HepG2 (cell line): ENCODE results near the gene CX3CR1. TPM values are rescaled to one million over a fixed set of nuclear protein-coding genes. Genes with fewer than 3 reads are reported as not detected.
A peak's percentile ranks its signal among the peaks of the same experiment; 100 is the strongest.

ENCODE experiments used
- ATAC-seq: fragments of 200-7000 bp; cut with Tn5 transposase; 3 replicates; pipeline ENCODE4 v1.9.1; 2020; ENCODE audit warnings: mild to moderate bottlenecking, moderate library complexity
- BruUV-seq: library from RNA; stranded (reverse); fragments of 400-500 nt; replicated peaks from 2 replicates; lab custom pipeline; 2021; lab: Mats Ljungman, UMichigan
- CTCF ChIA-PET: fragments of 300-600 bp; formaldehyde crosslinking; extraction: SDS; loops from one replicate; lab custom pipeline; 2021; ENCODE audit warnings: low total read pairs, inconsistent platforms, low intra/inter-chr PET ratio; lab: Yijun Ruan, JAX
- POLR2A ChIA-PET: fragments of 350-600 bp; sonication (Branson Sonifier 250); formaldehyde crosslinking; loops from one replicate; lab custom pipeline; 2020; ENCODE audit warnings: antibody characterized with exemption, inconsistent platforms; lab: Yijun Ruan, JAX
- DNase-seq: peaks from one replicate; pipeline ENCODE4 v3.0.0-alpha.2; 2015; ENCODE audit warnings: low spot score
- FAIRE-seq: peaks from 3 replicates; lab custom pipeline; 2011; peaks lifted over from hg19 to GRCh38; lab: Jason Lieb, UNC
- H2AFZ ChIP-seq: one replicate; pipeline ENCODE4 v1.6.1; 2011; ENCODE audit warnings: low read length, inconsistent platforms
- H3K27ac ChIP-seq: fragments of 300-600 bp; 3 replicates; pipeline ENCODE4 v1.8.0; 2011; ENCODE audit warnings: mixed run types, mild to moderate bottlenecking, mixed read lengths, low read length, inconsistent platforms; ENCODE audit not compliant: insufficient read depth; ENCODE audit errors: extremely low read length
- H3K27me3 ChIP-seq, 2 experiments: fragments of 200-600 bp in 1 of 2; 2 replicates in 1 of 2; 3 replicates in 1 of 2; pipeline versions ENCODE4 v1.6.0 to v1.8.0; 2011; ENCODE audit warnings: low read length in 2 of 2, mild to moderate bottlenecking in 2 of 2, moderate library complexity in 2 of 2, inconsistent platforms in 1 of 2; ENCODE audit not compliant: insufficient read depth in 2 of 2, control insufficient read depth in 1 of 2
- H3K36me3 ChIP-seq, 2 experiments: fragments of 200-600 bp in 1 of 2; replicated peaks in 1 of 2; 2 replicates in 1 of 2; 3 replicates in 1 of 2; pipeline versions ENCODE4 v1.5.1 to v1.8.0; 2011; ENCODE audit warnings: low read length in 2 of 2, inconsistent platforms in 1 of 2; ENCODE audit not compliant: insufficient read depth in 2 of 2, control insufficient read depth in 1 of 2
- H3K4me1 ChIP-seq: 2 replicates; pipeline ENCODE4 v1.5.1; 2012; ENCODE audit warnings: low read length, inconsistent platforms; ENCODE audit not compliant: insufficient read depth
- H3K4me2 ChIP-seq: 2 replicates; pipeline ENCODE4 v1.6.0; 2011; ENCODE audit warnings: low read depth, low read length, inconsistent platforms
- H3K4me3 ChIP-seq, 3 experiments: fragments of 200-600 bp in 1 of 3; sonication (generic), shearing (Covaris generic) in 1 of 3; replicated peaks in 1 of 3; 2 replicates each; pipeline ENCODE4 v1.5.1; 2011 to 2016; ENCODE audit warnings: low read length in 3 of 3, inconsistent platforms in 2 of 3, low read depth in 2 of 3, mild to moderate bottlenecking in 2 of 3, control low read depth in 1 of 3, mixed read lengths in 1 of 3; ENCODE audit not compliant: insufficient read depth in 1 of 3
- H3K79me2 ChIP-seq: one replicate; pipeline ENCODE4 v1.6.1; 2011; ENCODE audit warnings: low read length, inconsistent platforms; ENCODE audit not compliant: insufficient read depth
- H3K9ac ChIP-seq: 2 replicates; pipeline ENCODE4 v1.6.0; 2011; ENCODE audit warnings: mild to moderate bottlenecking, low read depth, low read length, inconsistent platforms; ENCODE audit not compliant: insufficient read depth
- H3K9me3 ChIP-seq: 2 replicates; pipeline ENCODE4 v1.5.1; 2012; ENCODE audit warnings: mild to moderate bottlenecking, low read length
- H4K20me1 ChIP-seq: 2 replicates; pipeline ENCODE4 v1.6.0; 2011; ENCODE audit warnings: inconsistent platforms, mild to moderate bottlenecking, low read length, moderate library complexity; ENCODE audit not compliant: insufficient read depth
- ARID4A ChIP-seq: sonication (generic); formaldehyde crosslinking; IDR thresholded peaks from 2 replicates; pipeline ENCODE4 v1.5.0; 2020; ENCODE audit warnings: mild to moderate bottlenecking, missing genetic modification reagents, borderline replicate concordance
- CAMTA2 ChIP-seq: sonication (generic); formaldehyde crosslinking; IDR thresholded peaks from 2 replicates; pipeline ENCODE4 v1.4.0; 2020; ENCODE audit warnings: mild to moderate bottlenecking, missing genetic modification reagents, borderline replicate concordance
- FOXO4 ChIP-seq: sonication (generic); formaldehyde crosslinking; conservative IDR thresholded peaks from 2 replicates; pipeline ENCODE4 v1.8.1; 2023; ENCODE audit warnings: missing genetic modification reagents
- GATAD2A ChIP-seq: IDR thresholded peaks from 2 replicates; pipeline ENCODE4 v1.6.1; 2016
- NR2F6 ChIP-seq, 2 experiments: IDR thresholded peaks; 2 replicates each; pipeline ENCODE4 v1.6.1; 2016; ENCODE audit warnings: antibody characterized with exemption in 1 of 2, mild to moderate bottlenecking in 1 of 2
- PHF5A ChIP-seq: IDR thresholded peaks from one replicate; pipeline ENCODE4 v1.6.1; 2018; ENCODE audit warnings: low read depth, missing genetic modification reagents; ENCODE audit not compliant: unreplicated experiment
- SPEN ChIP-seq: sonication (generic); formaldehyde crosslinking; IDR thresholded peaks from 2 replicates; pipeline ENCODE4 v1.5.1; 2020; ENCODE audit warnings: low read depth, mild to moderate bottlenecking, missing genetic modification reagents
- WGBS: methylation state at CpG from one replicate; pipeline ENCODE4 v1.1.6; 2017; ENCODE audit warnings: low lambda C conversion rate; 5-methylcytosine and 5-hydroxymethylcytosine counted together
- in situ Hi-C: cut with HindIII; loops from 2 replicates; pipeline ENCODE4 v1.10.0; 2017; ENCODE audit warnings: low pct_unique_long_range_greater_than_20kb; ENCODE audit not compliant: extremely low pct_ligation_motif_present
- intact Hi-C: fragments of 100-400 bp; cut with micrococcal nuclease; formaldehyde crosslinking; loops from one replicate; pipeline ENCODE4 v1.10.0; 2022; ENCODE audit not compliant: unreplicated experiment
- polyA plus RNA-seq, 8 experiments: library from polyadenylated mRNA; depleted of rRNA in 3 of 8; stranded (reverse) in 7 of 8; unstranded in 1 of 8; fragments of >200 nt; fragmentation: Illumina TruSeq in 4 of 8; extraction: Trizol in 4 of 8; gene quantifications; 2 replicates each; pipeline versions ENCODE4 v1.2.1 to v1.2.3, GENCODE V29; 2011 to 2016; ENCODE audit warnings: low read depth in 4 of 8, missing spikeins in 1 of 8, mixed read lengths in 1 of 8; ENCODE audit not compliant: insufficient read depth in 1 of 8
- total RNA-seq, 5 experiments: library from RNA; depleted of rRNA; stranded (reverse); fragments of >200 nt; fragmentation: Illumina TruSeq; extraction: Trizol; gene quantifications; 2 replicates each; pipeline ENCODE4 v1.2.3, GENCODE V29; 2016; ENCODE audit warnings: low read depth in 1 of 5

Gene CX3CR1
- total and polyA plus RNA-seq, 2 of the 13 experiments (the other 11 are each of a cell fraction or from before 2014, with no cell fraction given), result not detected

GRCh38 chr3:39295184-39295775 is 15.4 kb upstream of the CX3CR1 start:
- no TSS peak for BruUV-seq
- POLR2A ChIA-PET, result no interaction called here

GRCh38 chr3:39294446-39295183 is 14.8 kb upstream of the CX3CR1 start:
- POLR2A ChIA-PET, result no interaction called here
- CTCF ChIA-PET, result no interaction called here

More at GRCh38 chr3:39295184-39295775, 15.4 kb upstream of the CX3CR1 start:
- in situ Hi-C loops, result no loop called here
- Histone ChIP-seq H3K27me3 (peaks cover 0 to 1% of the 10 kb centered on the region in 2 experiments; a peak in 2 of 5 replicates), H3K4me3 (no peak overlapping the region), H3K27ac (no peak overlapping the region), H3K4me2 (peak overlapping the region; percentile 40), H4K20me1 (no peaks in the 10 kb centered on the region), H3K4me1 (peaks cover 59% of the 10 kb centered on the region), H2AFZ (no peak overlapping the region), H3K9me3 (peaks cover 18% of the 10 kb centered on the region), H3K79me2 (no peaks in the 10 kb centered on the region), H3K9ac (no peak overlapping the region), H3K36me3 (no peaks in the 10 kb centered on the region)
- ATAC-seq (no peak), FAIRE-seq (no peak), DNase-seq (no peak)
- intact Hi-C loops, result no loop called here
- TF ChIP-seq GATAD2A (CRISPR knock-in tag), result no peak
- TF ChIP-seq PHF5A, result no peak
- CTCF ChIA-PET, result no interaction called here
- WGBS, result 41% methylated on average over 4 of the region's 5 CpGs

More at GRCh38 chr3:39294446-39295183, 14.8 kb upstream of the CX3CR1 start:
- no TSS peak for BruUV-seq
- intact Hi-C loops (no loop called here), in situ Hi-C loops (no loop called here)
- Histone ChIP-seq H3K4me1 (peaks cover 63% of the 10 kb centered on the region), H3K4me2 (peak overlapping the region; percentile 40), H3K79me2 (no peaks in the 10 kb centered on the region), H3K9me3 (peaks cover 12% of the 10 kb centered on the region), H3K36me3 (no peaks in the 10 kb centered on the region)
- DNase-seq, result no peak
- TF ChIP-seq CAMTA2 (CRISPR knock-in tag) (no peak), SPEN (no peak), ARID4A (CRISPR knock-in tag) (0 out of 2 replicates have a peak, but pooled peaks have one; percentile 19), NR2F6 (IDR thresholded peaks at IDR 0.05) (no peak), NR2F6 (CRISPR knock-in tag; IDR thresholded peaks at IDR 0.05) (0 out of 2 replicates have a peak, but pooled peaks have one; percentile 17), FOXO4 (CRISPR knock-in tag) (0 out of 2 replicates have a peak, but pooled peaks have one; percentile 51)
- TF ChIP-seq, all 625 proteins: peak for 3
- Histone ChIP-seq H2AFZ (peak overlapping the region; percentile 12), H3K4me3 (peak overlapping the region in 1 of 3 experiments; percentile 20; a peak in 1 of 6 replicates), H4K20me1 (no peaks in the 10 kb centered on the region), H3K9ac (no peak overlapping the region), H3K27me3 (peaks cover 0 to 1% of the 10 kb centered on the region in 2 experiments; a peak in 2 of 5 replicates), H3K27ac (no peak overlapping the region)
- 21% methylated on average over 10 of the region's 10 CpGs for WGBS
- FAIRE-seq, result no peak
- peak; percentile 8; the same call in 1 of the 3 replicates for ATAC-seq
